ENCODE data around the gene RCN2.

RCN2 gene

DNA sequence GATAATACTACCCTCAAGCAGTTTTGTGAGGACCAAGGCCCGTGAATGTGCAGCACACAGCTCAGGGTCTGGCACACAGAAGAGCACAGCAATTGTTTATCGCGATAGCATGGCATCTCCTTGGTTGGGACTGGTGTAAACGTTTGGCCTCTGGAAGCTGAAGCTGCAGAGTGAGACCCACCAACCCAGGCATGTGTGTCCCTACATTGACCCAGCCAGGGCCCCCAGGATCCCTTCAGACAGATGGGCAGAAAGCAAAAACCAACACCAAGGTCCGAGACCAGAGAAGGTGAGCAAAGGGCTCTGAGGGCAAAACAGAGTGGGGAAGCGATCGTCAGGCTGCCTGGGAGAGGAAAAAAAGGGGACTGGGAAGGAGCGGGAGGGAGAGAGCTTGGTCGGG, 50.8 kb downstream of the RCN2 start:
- no peaks in the 10 kb centered on the region for H3K79me2 ChIP-seq (ENCODE audit: insufficient read depth, low read length)
- ATAC-seq (ENCODE audit: insufficient read depth, low read depth) (no peak), DNase-seq (no peak)
- no peaks in the 10 kb centered on the region for H3K4me1 ChIP-seq (ENCODE audit: insufficient read depth, low read length)
- H3K27me3 ChIP-seq (ENCODE audit: insufficient read depth, low read length, poor library complexity): no peaks in the 10 kb centered on the region
- no peak for TF ChIP-seq EZH2 (IDR thresholded peaks at IDR 0.05; ENCODE audit: borderline replicate concordance, low read depth, low read length, severe bottlenecking)
- no peak for TF ChIP-seq CTCF (IDR thresholded peaks at IDR 0.05; ENCODE audit: borderline replicate concordance, extremely low read depth, low read length, poor library complexity, severe bottlenecking)
- no peak overlapping the region for H3K9ac ChIP-seq (ENCODE audit: low read depth, low read length)
- H2AFZ ChIP-seq (ENCODE audit: low read depth, low read length): no peak overlapping the region
- no peaks in the 10 kb centered on the region for H4K20me1 ChIP-seq (ENCODE audit: insufficient read depth, low read length)
- no peaks in the 10 kb centered on the region for H3K9me3 ChIP-seq (ENCODE audit: insufficient read depth, low read length, severe bottlenecking)
- no peak overlapping the region for H3K4me3 ChIP-seq (ENCODE audit: low read depth in 1 of 2, low read length in 2 of 2)
- no peak overlapping the region for H3K27ac ChIP-seq (ENCODE audit: low read length)
- no peak overlapping the region for H3K4me2 ChIP-seq (ENCODE audit: insufficient read depth, low read length)
- H3K36me3 ChIP-seq (ENCODE audit: insufficient read depth, low read length): no peaks in the 10 kb centered on the region

DNA sequence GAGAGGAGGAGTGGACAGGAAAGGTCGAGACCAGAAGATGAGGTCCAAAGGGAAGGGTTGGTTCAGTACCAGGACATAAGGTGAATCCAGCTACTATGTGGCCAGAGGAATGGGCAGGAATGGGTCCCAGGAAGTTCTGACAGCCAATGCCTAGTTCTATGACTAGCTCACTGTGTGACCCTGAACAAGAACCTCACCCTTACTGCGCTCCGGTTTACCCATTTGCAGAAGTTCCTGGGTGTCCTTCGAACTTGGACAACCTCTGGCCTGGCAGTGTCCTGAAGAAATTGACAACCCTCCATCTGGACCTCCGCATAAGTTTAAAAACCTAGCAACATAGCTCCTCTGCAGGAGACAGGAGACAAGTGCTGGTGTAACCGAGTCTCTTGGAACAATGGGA, 51.2 kb downstream of the RCN2 start:
- Histone ChIP-seq H3K4me1 (ENCODE audit: insufficient read depth, low read length) (no peaks in the 10 kb centered on the region), H3K4me3 (ENCODE audit: low read depth in 1 of 2, low read length in 2 of 2) (no peak overlapping the region), H3K4me2 (ENCODE audit: insufficient read depth, low read length) (no peak overlapping the region), H4K20me1 (ENCODE audit: insufficient read depth, low read length) (no peaks in the 10 kb centered on the region), H3K9ac (ENCODE audit: low read depth, low read length) (no peak overlapping the region), H3K36me3 (ENCODE audit: insufficient read depth, low read length) (no peaks in the 10 kb centered on the region), H3K27me3 (ENCODE audit: insufficient read depth, low read length, poor library complexity) (no peaks in the 10 kb centered on the region), H3K27ac (ENCODE audit: low read length) (no peak overlapping the region), H3K79me2 (ENCODE audit: insufficient read depth, low read length) (no peaks in the 10 kb centered on the region), H2AFZ (ENCODE audit: low read depth, low read length) (no peak overlapping the region), H3K9me3 (ENCODE audit: insufficient read depth, low read length, severe bottlenecking) (no peaks in the 10 kb centered on the region)
- no peak for DNase-seq
- ATAC-seq (ENCODE audit: insufficient read depth, low read depth): no peak
- no peak for TF ChIP-seq EZH2 (IDR thresholded peaks at IDR 0.05; ENCODE audit: borderline replicate concordance, low read depth, low read length, severe bottlenecking)
- TF ChIP-seq CTCF (IDR thresholded peaks at IDR 0.05; ENCODE audit: borderline replicate concordance, extremely low read depth, low read length, poor library complexity, severe bottlenecking): no peak

DNA sequence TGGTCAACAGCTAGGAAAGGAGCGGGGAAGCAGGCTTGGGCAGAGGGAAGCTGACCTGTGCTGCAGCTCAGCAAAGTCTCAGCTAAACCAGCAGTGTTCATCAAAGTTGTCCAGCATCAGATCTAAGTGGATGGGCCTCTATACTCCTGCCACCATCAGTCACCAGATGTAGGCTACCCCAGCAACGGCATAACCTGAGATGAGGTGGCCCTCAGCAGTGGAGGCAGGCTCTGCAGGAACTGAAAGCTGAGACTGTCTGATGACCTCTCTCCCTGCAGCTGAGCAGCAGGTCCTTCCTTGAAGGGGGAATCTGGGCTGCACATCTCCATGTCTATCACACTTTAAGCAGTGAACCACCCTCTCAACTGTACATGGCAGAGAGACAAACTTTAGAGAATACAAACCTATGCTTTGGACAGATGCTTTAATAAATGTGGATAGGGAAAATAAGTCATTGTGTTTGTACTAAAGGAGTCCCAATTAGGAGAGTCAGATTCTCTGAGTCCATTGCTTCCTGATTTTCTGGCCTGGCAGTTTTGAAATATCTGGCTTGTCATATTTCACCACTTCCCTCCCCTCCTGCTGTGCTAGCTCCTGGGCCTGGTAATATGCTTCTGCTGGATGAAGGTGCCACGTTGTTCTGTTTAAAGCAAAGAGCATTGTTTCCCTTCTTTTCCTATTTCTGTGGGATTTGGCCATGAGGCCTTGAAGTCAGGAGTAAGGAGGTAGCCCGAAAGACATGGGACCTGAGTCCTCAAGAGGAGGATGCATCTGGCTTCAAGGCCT, 52.2 kb downstream of the RCN2 start:
- no peak for TF ChIP-seq CTCF (IDR thresholded peaks at IDR 0.05; ENCODE audit: borderline replicate concordance, extremely low read depth, low read length, poor library complexity, severe bottlenecking)
- no peak for TF ChIP-seq EZH2 (IDR thresholded peaks at IDR 0.05; ENCODE audit: borderline replicate concordance, low read depth, low read length, severe bottlenecking)
- Histone ChIP-seq H3K79me2 (ENCODE audit: insufficient read depth, low read length) (no peaks in the 10 kb centered on the region), H4K20me1 (ENCODE audit: insufficient read depth, low read length) (no peaks in the 10 kb centered on the region), H3K27me3 (ENCODE audit: insufficient read depth, low read length, poor library complexity) (no peaks in the 10 kb centered on the region), H3K4me2 (ENCODE audit: insufficient read depth, low read length) (no peak overlapping the region), H3K4me3 (ENCODE audit: low read depth in 1 of 2, low read length in 2 of 2) (no peak overlapping the region), H3K36me3 (ENCODE audit: insufficient read depth, low read length) (no peaks in the 10 kb centered on the region), H3K27ac (ENCODE audit: low read length) (no peak overlapping the region), H3K4me1 (ENCODE audit: insufficient read depth, low read length) (no peaks in the 10 kb centered on the region), H3K9ac (ENCODE audit: low read depth, low read length) (no peak overlapping the region), H3K9me3 (ENCODE audit: insufficient read depth, low read length, severe bottlenecking) (no peaks in the 10 kb centered on the region), H2AFZ (ENCODE audit: low read depth, low read length) (no peak overlapping the region)
- DNase-seq (no peak), ATAC-seq (ENCODE audit: insufficient read depth, low read depth) (no peak)
